ENCODE results near the gene KIAA0586. TPM values are rescaled to one million over a fixed set of nuclear protein-coding genes. Genes with fewer than 3 reads are reported as not detected.
A peak's percentile ranks its signal among the peaks of the same experiment; 100 is the strongest.

KIAA0586 gene
- total RNA-seq (2016; rRNA removed; fragmentation: Illumina TruSeq; extraction: Trizol) (25.2 and 37.6 TPM in 2 replicates), polyA plus RNA-seq (2011; rRNA removed) (10.1 and 12.6 TPM in 2 replicates), polyA minus RNA-seq (2011; rRNA and poly(A)+ RNA removed; ENCODE audit: low replicate concordance) (18.3 and 31.2 TPM in 2 replicates), Bru-seq, nascent RNA (percentile 63 among the genes with signal in this experiment), BruChase-seq, experiment 1, labeled RNA remaining after a 6-hour chase (percentile 57 among the genes with signal in this experiment), BruChase-seq, experiment 2, labeled RNA remaining after a 2-hour chase (percentile 60 among the genes with signal in this experiment)
- 4.2 and 5.4 TPM in 2 replicates for total RNA-seq (2016; cell fraction: cytosol; rRNA removed; fragmentation: Illumina TruSeq; extraction: Trizol; ENCODE audit: low read depth)
- 26.5 and 35.3 TPM in 2 replicates for total RNA-seq (2016; cell fraction: insoluble cytoplasmic fraction; rRNA removed; fragmentation: Illumina TruSeq; extraction: Trizol)
- total RNA-seq (2016; cell fraction: membrane; rRNA removed; fragmentation: Illumina TruSeq; extraction: Trizol), result 10.7 and 11.8 TPM in 2 replicates
- 28.1 and 44.6 TPM in 2 replicates for total RNA-seq (2016; cell fraction: nucleus; rRNA removed; fragmentation: Illumina TruSeq; extraction: Trizol)
- 5.6 and 6.7 TPM in 2 replicates for polyA plus RNA-seq (2011; cell fraction: cytosol; rRNA removed)
- polyA plus RNA-seq (2011; cell fraction: nucleus; rRNA removed), result 6.7 and 7.4 TPM in 2 replicates
- 7.2 and 9.9 TPM in 2 replicates for polyA plus RNA-seq (2012)
- 1.4 and 1.6 TPM in 2 replicates for polyA plus RNA-seq (2016; cell fraction: cytosol; fragmentation: Illumina TruSeq; extraction: Trizol; ENCODE audit: low read depth)
- 16.9 and 17.3 TPM in 2 replicates for polyA plus RNA-seq (2016; cell fraction: insoluble cytoplasmic fraction; fragmentation: Illumina TruSeq; extraction: Trizol; ENCODE audit: low read depth)
- 2.3 and 2.9 TPM in 2 replicates for polyA plus RNA-seq (2016; cell fraction: membrane; fragmentation: Illumina TruSeq; extraction: Trizol; ENCODE audit: low read depth)
- 16.4 and 20.5 TPM in 2 replicates for polyA plus RNA-seq (2016; cell fraction: nucleus; fragmentation: Illumina TruSeq; extraction: Trizol; ENCODE audit: insufficient read depth, low read depth)
- polyA minus RNA-seq (2011; cell fraction: cytosol; rRNA and poly(A)+ RNA removed), result 13.4 and 19.8 TPM in 2 replicates
- polyA minus RNA-seq (2011; cell fraction: nucleus; rRNA and poly(A)+ RNA removed), result 55.9 and 64.5 TPM in 2 replicates
- long read RNA-seq, experiment 1, partial matches to known transcripts, result 1 of 4 reads
- long read RNA-seq, experiment 1, other reads (novel, unspliced or antisense), result 3 of 4 reads
- long read RNA-seq, experiment 2, partial matches to known transcripts, result 4 of 13 reads
- long read RNA-seq, experiment 2, other reads (novel, unspliced or antisense), result 9 of 13 reads

DNA sequence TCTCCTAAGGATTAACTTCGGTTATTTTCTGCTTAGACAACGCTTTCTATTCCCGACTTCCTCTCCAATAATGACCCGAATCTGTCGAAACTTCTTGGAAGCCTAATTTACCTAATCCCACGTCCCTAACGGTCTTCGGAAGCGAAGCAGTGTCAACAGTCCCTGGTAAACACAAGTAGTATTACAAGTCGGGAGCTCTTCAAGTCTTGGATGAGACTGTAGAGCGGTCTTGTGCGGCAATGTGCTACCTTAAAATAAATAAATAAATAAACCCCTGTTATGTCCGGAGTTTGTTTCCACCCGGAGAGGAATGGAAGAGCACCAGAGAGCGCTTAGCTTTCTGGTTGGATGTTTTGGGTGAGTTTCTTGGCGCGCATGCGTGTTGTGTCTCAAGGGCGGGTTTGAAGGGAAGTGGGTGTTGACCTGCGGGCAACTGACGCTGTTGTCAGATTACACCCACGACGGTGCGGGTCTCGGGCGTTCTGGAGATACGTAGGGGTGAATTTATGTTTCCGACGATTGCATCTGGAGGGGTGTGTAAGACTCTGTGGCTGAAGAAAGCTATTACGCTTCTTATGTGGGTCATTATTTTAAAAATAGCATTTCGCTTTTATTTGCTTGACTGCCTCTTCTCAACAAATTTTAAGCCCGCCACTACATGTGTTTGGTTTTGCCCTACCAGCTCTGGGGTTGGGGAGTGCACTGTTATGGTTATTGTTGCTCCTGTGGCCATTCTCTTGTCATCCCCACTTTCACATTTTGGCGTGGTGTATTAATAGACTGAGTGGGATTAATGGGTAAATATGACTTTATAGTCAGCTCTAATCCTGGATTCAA is at the start of gene KIAA0586, which contains the start of gene TIMM9:
Gene KIAA0586 (plus strand): TSS at position 439 of the 837 bp plus-strand sequence. CDS start 546 bp downstream, outside the sequence.
Gene TIMM9 (minus strand): TSS at position 251 of the 837 bp plus-strand sequence. CDS start 15,586 bp downstream, outside the sequence.
- POLR2A ChIA-PET, result interaction anchor here (0.8 to 2.6 kb wide), 6 partner anchors 16 to 1158 kb away, joined by 3 to 19 read pairs (median 4); partner anchors contain the start of genes ARID4A, JKAMP, L3HYPDH and TOMM20L
- in situ Hi-C loops (cut with HindIII; ENCODE audit: extremely low pct_ligation_motif_present, low pct_unique_long_range_greater_than_20kb), result no loop called here
- Histone ChIP-seq H2AFZ (ENCODE audit: low read length) (peak within 1 kb of the TSS; percentile 100), H3K27me3 (ENCODE audit: control insufficient read depth in 1 of 2, insufficient read depth in 2 of 2, low read length in 2 of 2) (no peaks in the 10 kb centered on the region; a peak in 1 of 5 replicates), H3K4me3 (replicated peaks in 1 of 3; ENCODE audit: insufficient read depth in 1 of 3, low read depth in 2 of 3, low read length in 3 of 3) (peak within 1 kb of the TSS; percentile 82 to 84 (median 83)), H3K36me3 (replicated peaks in 1 of 2; ENCODE audit: control insufficient read depth in 1 of 2, insufficient read depth in 2 of 2, low read length in 2 of 2) (peaks cover 5 to 14% of the 10 kb centered on the region in 2 experiments; a peak in 4 of 5 replicates), H3K9me3 (ENCODE audit: low read length) (no peaks in the 10 kb centered on the region), H3K27ac (ENCODE audit: extremely low read length, insufficient read depth, low read length) (peak within 1 kb of the TSS; percentile 96), H3K4me1 (ENCODE audit: insufficient read depth, low read length) (peaks cover 40% of the 10 kb centered on the region), H3K79me2 (ENCODE audit: insufficient read depth, low read length) (peaks cover 44% of the 10 kb centered on the region), H4K20me1 (ENCODE audit: insufficient read depth, low read length) (no peaks in the 10 kb centered on the region), H3K4me2 (ENCODE audit: low read depth, low read length) (peak within 1 kb of the TSS; percentile 80), H3K9ac (ENCODE audit: insufficient read depth, low read depth, low read length) (peak within 1 kb of the TSS; percentile 88)
- no TSS peak for BruUV-seq (replicated peaks)
- DNase-seq (ENCODE audit: low spot score) (peak; percentile 97), ATAC-seq (peak; percentile 93), FAIRE-seq (peak; percentile 47)
- CTCF ChIA-PET (ENCODE audit: low intra/inter-chr PET ratio, low total read pairs), result no interaction called here
- intact Hi-C loops (cut with micrococcal nuclease; ENCODE audit: unreplicated experiment), result loop anchor here (2.0 kb wide), 1 partner anchor 33 kb away; the partner anchor contains the start of gene TOMM20L
- 0% methylated on average over 27 of the region's 33 CpGs for WGBS (ENCODE audit: low lambda C conversion rate)
- TF ChIP-seq RNF219 (CRISPR knock-in tag; IDR thresholded peaks at IDR 0.05) (no peak), ONECUT2 (CRISPR knock-in tag; IDR thresholded peaks at IDR 0.05) (0 out of 2 replicates have a peak, but pooled peaks have one; percentile 14), TRIM24 (CRISPR knock-in tag; IDR thresholded peaks at IDR 0.05) (no peak), MXD4 (CRISPR knock-in tag; IDR thresholded peaks at IDR 0.05) (0 out of 2 replicates have a peak, but pooled peaks have one; percentile 7), CREB1 (IDR thresholded peaks at IDR 0.05) (peak; percentile 71), CREB1 (CRISPR knock-in tag; IDR thresholded peaks at IDR 0.05) (peak; percentile 79), ZNF788 (CRISPR knock-in tag; IDR thresholded peaks at IDR 0.05; ENCODE audit: borderline replicate concordance) (peak; percentile 33; the same call in 1 of the 2 replicates), ZNF550 (CRISPR knock-in tag; IDR thresholded peaks at IDR 0.05; ENCODE audit: borderline replicate concordance) (no peak), PAXIP1 (CRISPR knock-in tag; conservative IDR thresholded peaks at IDR 0.05) (0 out of 2 replicates have a peak, but pooled peaks have one; percentile 37), RBAK (CRISPR knock-in tag; IDR thresholded peaks at IDR 0.05) (no peak), NBN (conservative IDR thresholded peaks at IDR 0.05) (no peak)

Measured in HepG2 (cell line).